PC-3 (cell line): ENCODE results near the gene SIRPB2.

ENCODE experiments used
- EZH2 ChIP-seq: fragments of 300-600 bp; sonication (generic); IDR thresholded peaks from one replicate; pipeline ENCODE4 v1.6.1; 2017; ENCODE audit warnings: antibody characterized with exemption, mild to moderate bottlenecking, low read length; ENCODE audit not compliant: unreplicated experiment
- TF ChIP-seq, protein P1 (sequence below): fragments of 300-600 bp; sonication (generic); conservative IDR thresholded peaks from 2 replicates; pipeline ENCODE4 v1.5.1; 2017; ENCODE audit warnings: antibody characterized with exemption, low read depth, mild to moderate bottlenecking, low read length

GRCh38 chr20:1505871-1506270 lies 14.7 kb upstream of the SIRPB2 start:
- TF ChIP-seq, protein P1, sequence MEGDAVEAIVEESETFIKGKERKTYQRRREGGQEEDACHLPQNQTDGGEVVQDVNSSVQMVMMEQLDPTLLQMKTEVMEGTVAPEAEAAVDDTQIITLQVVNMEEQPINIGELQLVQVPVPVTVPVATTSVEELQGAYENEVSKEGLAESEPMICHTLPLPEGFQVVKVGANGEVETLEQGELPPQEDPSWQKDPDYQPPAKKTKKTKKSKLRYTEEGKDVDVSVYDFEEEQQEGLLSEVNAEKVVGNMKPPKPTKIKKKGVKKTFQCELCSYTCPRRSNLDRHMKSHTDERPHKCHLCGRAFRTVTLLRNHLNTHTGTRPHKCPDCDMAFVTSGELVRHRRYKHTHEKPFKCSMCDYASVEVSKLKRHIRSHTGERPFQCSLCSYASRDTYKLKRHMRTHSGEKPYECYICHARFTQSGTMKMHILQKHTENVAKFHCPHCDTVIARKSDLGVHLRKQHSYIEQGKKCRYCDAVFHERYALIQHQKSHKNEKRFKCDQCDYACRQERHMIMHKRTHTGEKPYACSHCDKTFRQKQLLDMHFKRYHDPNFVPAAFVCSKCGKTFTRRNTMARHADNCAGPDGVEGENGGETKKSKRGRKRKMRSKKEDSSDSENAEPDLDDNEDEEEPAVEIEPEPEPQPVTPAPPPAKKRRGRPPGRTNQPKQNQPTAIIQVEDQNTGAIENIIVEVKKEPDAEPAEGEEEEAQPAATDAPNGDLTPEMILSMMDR, result no peak
- TF ChIP-seq EZH2, result no peak
